Transverse colon (tissue), 4 donors: Measurements from ENCODE around the gene TSPAN10.

Experiments
- EP300 ChIP-seq: sonication (generic); formaldehyde crosslinking; IDR thresholded peaks from one replicate; pipeline ENCODE4 v1.6.1; 2017; ENCODE audit warnings: antibody characterized with exemption, low read depth
- POLR2A ChIP-seq: fragments of 450-650 bp; IDR thresholded peaks from one replicate; pipeline ENCODE4 v1.6.1; 2016; ENCODE audit warnings: antibody characterized with exemption, mild to moderate bottlenecking, moderate library complexity
- POLR2AphosphoS5 ChIP-seq, 3 donors: sonication (generic); formaldehyde crosslinking; IDR thresholded peaks; one replicate each; pipeline ENCODE4 v1.6.1; 2016; ENCODE audit warnings: antibody characterized with exemption in 3 of 3
- TF ChIP-seq, protein P1 (sequence below), 5 experiments: fragments of 200-600 bp in 3 of 5; fragments of 450-650 bp in 2 of 5; sonication (generic) in 3 of 5; IDR thresholded peaks; 1 replicate in 2 of 5; 2 replicates in 3 of 5; pipeline ENCODE4 v1.5.1; 2016 to 2017; ENCODE audit warnings: antibody characterized with exemption in 5 of 5, inconsistent platforms in 3 of 5, mild to moderate bottlenecking in 2 of 5, moderate library complexity in 1 of 5

DNA sequence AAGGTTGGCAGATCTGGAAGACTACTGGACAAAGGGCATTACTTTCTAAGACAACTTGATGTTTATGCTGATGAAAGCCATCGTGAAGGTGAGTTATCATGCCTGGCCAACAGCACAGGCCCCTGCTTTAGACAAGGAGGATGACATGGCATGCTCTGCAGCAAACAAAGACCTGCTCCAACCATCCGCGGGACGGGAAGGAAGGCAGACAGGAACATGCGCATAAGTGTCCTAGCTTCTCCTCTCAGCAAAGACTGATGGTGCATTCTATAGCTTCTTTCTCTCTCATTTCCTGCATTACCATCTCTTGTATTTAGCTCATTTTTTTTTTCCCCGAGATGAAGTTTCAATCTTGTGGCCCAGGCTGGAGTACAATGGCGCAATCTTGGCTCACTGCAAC lies 5.5 kb upstream of the TSPAN10 start:
- TF ChIP-seq, protein P1, sequence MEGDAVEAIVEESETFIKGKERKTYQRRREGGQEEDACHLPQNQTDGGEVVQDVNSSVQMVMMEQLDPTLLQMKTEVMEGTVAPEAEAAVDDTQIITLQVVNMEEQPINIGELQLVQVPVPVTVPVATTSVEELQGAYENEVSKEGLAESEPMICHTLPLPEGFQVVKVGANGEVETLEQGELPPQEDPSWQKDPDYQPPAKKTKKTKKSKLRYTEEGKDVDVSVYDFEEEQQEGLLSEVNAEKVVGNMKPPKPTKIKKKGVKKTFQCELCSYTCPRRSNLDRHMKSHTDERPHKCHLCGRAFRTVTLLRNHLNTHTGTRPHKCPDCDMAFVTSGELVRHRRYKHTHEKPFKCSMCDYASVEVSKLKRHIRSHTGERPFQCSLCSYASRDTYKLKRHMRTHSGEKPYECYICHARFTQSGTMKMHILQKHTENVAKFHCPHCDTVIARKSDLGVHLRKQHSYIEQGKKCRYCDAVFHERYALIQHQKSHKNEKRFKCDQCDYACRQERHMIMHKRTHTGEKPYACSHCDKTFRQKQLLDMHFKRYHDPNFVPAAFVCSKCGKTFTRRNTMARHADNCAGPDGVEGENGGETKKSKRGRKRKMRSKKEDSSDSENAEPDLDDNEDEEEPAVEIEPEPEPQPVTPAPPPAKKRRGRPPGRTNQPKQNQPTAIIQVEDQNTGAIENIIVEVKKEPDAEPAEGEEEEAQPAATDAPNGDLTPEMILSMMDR (IDR thresholded peaks at IDR 0.05), result no peak
- no peak for TF ChIP-seq POLR2A
- TF ChIP-seq POLR2AphosphoS5 (IDR thresholded peaks at IDR 0.05), result no peak
- TF ChIP-seq EP300, result no peak
